Neural cell (in vitro differentiated cells): Measurements from ENCODE around the gene TMEM117. TPM values are rescaled to one million over a fixed set of nuclear protein-coding genes. Genes with fewer than 3 reads are reported as not detected.

Experiments used
- H2AFZ ChIP-seq: fragments of 200-600, 300-800 bp; sonication (generic), shearing (Covaris generic); 2 replicates; pipeline ENCODE4 v1.6.0; 2014; ENCODE audit warnings: low read depth, mild to moderate bottlenecking, antibody characterized with exemption, low read length, moderate library complexity
- H3F3A ChIP-seq: fragments of 200-600 bp; shearing (Covaris generic); 2 replicates; pipeline ENCODE4 v1.6.1; 2016; ENCODE audit warnings: mild to moderate bottlenecking, moderate library complexity, mixed read lengths, antibody characterized with exemption, low read length; ENCODE audit not compliant: insufficient read depth, poor library complexity, severe bottlenecking
- H3K27ac ChIP-seq: fragments of 200-600, 300-800 bp; sonication (generic), shearing (Covaris generic); 2 replicates; pipeline ENCODE4 v1.5.1; 2014; ENCODE audit warnings: mild to moderate bottlenecking, low read length, moderate library complexity
- H3K27me3 ChIP-seq: fragments of 300-800, 200-600 bp; sonication (generic), shearing (Covaris generic); 2 replicates; pipeline ENCODE4 v1.6.0; 2014; ENCODE audit warnings: mild to moderate bottlenecking, low read depth, low read length, moderate library complexity; ENCODE audit not compliant: insufficient read depth
- H3K36me3 ChIP-seq: fragments of 300-800, 200-600 bp; sonication (generic), shearing (Covaris generic); 2 replicates; pipeline ENCODE4 v1.5.1; 2014; ENCODE audit warnings: mild to moderate bottlenecking, antibody characterized with exemption, low read length, moderate library complexity; ENCODE audit not compliant: insufficient read depth
- H3K4me2 ChIP-seq: fragments of 300-800, 200-600 bp; sonication (generic), shearing (Covaris generic); 2 replicates; pipeline ENCODE4 v1.6.0; 2014; ENCODE audit warnings: mild to moderate bottlenecking, low read length
- H3K4me3 ChIP-seq: fragments of 300-800, 200-600 bp; sonication (generic), shearing (Covaris generic); 2 replicates; pipeline ENCODE4 v1.5.1; 2014; ENCODE audit warnings: mild to moderate bottlenecking, low read length, moderate library complexity
- H3K79me2 ChIP-seq: fragments of 200-600 bp; shearing (Covaris generic); replicated peaks from 2 replicates; pipeline ENCODE4 v1.6.0; 2014; ENCODE audit warnings: mild to moderate bottlenecking, low read length, moderate library complexity; ENCODE audit not compliant: insufficient read depth
- H3K9ac ChIP-seq: fragments of 300-800, 200-600 bp; sonication (generic), shearing (Covaris generic); 2 replicates; pipeline ENCODE4 v1.6.1; 2016; ENCODE audit warnings: mild to moderate bottlenecking, low read length, mixed read lengths
- H3K9me2 ChIP-seq: fragments of 200-600 bp; shearing (Covaris generic); 2 replicates; pipeline ENCODE4 v1.6.1; 2016; ENCODE audit warnings: mild to moderate bottlenecking, low read length, mixed read lengths; ENCODE audit not compliant: insufficient read depth
- H3K9me3 ChIP-seq: fragments of 200-600, 300-800 bp; sonication (generic), shearing (Covaris generic); 2 replicates; pipeline ENCODE4 v1.6.1; 2016; ENCODE audit warnings: mild to moderate bottlenecking, mixed run types, low read length, moderate library complexity, mixed read lengths
- H4K20me1 ChIP-seq: fragments of 200-600 bp; shearing (Covaris generic); 2 replicates; pipeline ENCODE4 v1.6.1; 2016; ENCODE audit warnings: mild to moderate bottlenecking, mixed run types; ENCODE audit not compliant: insufficient read depth
- EP300 ChIP-seq: fragments of 450-650 bp; conservative IDR thresholded peaks from 2 replicates; pipeline ENCODE4 v1.6.1; 2014; ENCODE audit warnings: antibody characterized with exemption, mild to moderate bottlenecking, moderate library complexity; ENCODE audit not compliant: poor library complexity, severe bottlenecking
- EZH2 ChIP-seq: fragments of 200-600, 300-800 bp; shearing (Covaris generic), sonication (generic); IDR thresholded peaks from 2 replicates; pipeline ENCODE4 v1.6.1; 2014; ENCODE audit warnings: antibody characterized with exemption, low read length, borderline replicate concordance, mild to moderate bottlenecking; ENCODE audit not compliant: insufficient read depth, poor library complexity, severe bottlenecking
- MXI1 ChIP-seq: fragments of 450-650 bp; conservative IDR thresholded peaks from 2 replicates; pipeline ENCODE4 v1.6.1; 2014; ENCODE audit warnings: antibody characterized with exemption, mild to moderate bottlenecking; ENCODE audit not compliant: poor library complexity, severe bottlenecking
- POLR2AphosphoS5 ChIP-seq: IDR thresholded peaks from 2 replicates; pipeline ENCODE4 v1.6.1; 2012
- RAD21 ChIP-seq: fragments of 450-650 bp; conservative IDR thresholded peaks from 2 replicates; pipeline ENCODE4 v1.6.1; 2014; ENCODE audit warnings: antibody characterized with exemption, mild to moderate bottlenecking, moderate library complexity
- REST ChIP-seq: IDR thresholded peaks from 2 replicates; pipeline ENCODE4 v1.6.1; 2012; ENCODE audit warnings: borderline replicate concordance
- SMC3 ChIP-seq: fragments of 450-650 bp; conservative IDR thresholded peaks from 2 replicates; pipeline ENCODE4 v1.6.1; 2014; ENCODE audit warnings: antibody characterized with exemption, mild to moderate bottlenecking, moderate library complexity; ENCODE audit not compliant: poor library complexity
- TAF1 ChIP-seq: IDR thresholded peaks from 2 replicates; pipeline ENCODE4 v1.6.1; 2012; ENCODE audit warnings: low read depth
- polyA plus RNA-seq: library from polyadenylated mRNA; depleted of rRNA; stranded (reverse); fragments of >200 nt; gene quantifications from 2 replicates; pipeline ENCODE4 v1.2.3, GENCODE V29; 2014
- TF ChIP-seq, protein P1 (sequence below): fragments of 450-650 bp; IDR thresholded peaks from 2 replicates; pipeline ENCODE4 v1.5.1; 2014; ENCODE audit warnings: antibody characterized with exemption, mild to moderate bottlenecking, moderate library complexity; ENCODE audit not compliant: poor library complexity, severe bottlenecking

Gene TMEM117
- polyA plus RNA-seq, 1 donor from 2014 or later: 5.3 TPM

DNA sequence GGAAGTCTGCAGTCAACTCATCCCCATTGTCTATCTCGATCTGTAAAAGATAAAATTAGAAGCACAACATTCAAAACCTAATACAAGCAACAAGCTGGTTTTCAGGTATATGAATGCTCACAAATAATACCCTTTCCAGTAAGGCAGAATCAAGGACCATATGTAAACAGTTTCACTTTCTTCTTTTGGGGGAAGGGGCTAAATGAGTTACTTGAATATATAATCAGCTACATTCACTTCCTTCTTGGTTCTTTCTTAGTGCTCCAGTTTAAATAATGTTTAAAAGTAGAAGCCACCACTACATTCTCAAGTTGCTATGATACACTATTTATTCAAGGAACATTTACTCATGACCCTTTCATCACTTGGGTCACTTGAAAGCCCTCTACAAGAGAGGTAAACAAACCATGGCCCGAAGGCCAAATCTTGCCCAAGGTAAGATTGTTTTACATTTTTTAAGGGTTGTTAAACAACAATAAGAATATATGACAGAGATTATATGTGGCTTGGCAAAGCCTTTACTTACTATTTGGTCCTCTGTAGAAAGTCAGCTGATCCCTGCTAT, 40.1 kb upstream of the TMEM117 start (continued):
- no peak for TF ChIP-seq MXI1

- Histone ChIP-seq H3K79me2 (peaks cover under 1% of the 10 kb centered on the region), H3K27me3 (no peaks in the 10 kb centered on the region), H3K27ac (no peak overlapping the region), H3F3A (no peaks in the 10 kb centered on the region), H4K20me1 (no peaks in the 10 kb centered on the region), H3K9me2 (no peaks in the 10 kb centered on the region), H3K9me3 (no peaks in the 10 kb centered on the region), H2AFZ (no peak overlapping the region), H3K4me3 (no peak overlapping the region), H3K4me2 (no peak overlapping the region), H3K9ac (no peak overlapping the region), H3K36me3 (no peaks in the 10 kb centered on the region)
- TF ChIP-seq TAF1 (no peak), REST (no peak), POLR2AphosphoS5 (no peak), EZH2 (no peak), RAD21 (no peak), SMC3 (no peak), EP300 (no peak), MXI1 (no peak)
- TF ChIP-seq, protein P1, sequence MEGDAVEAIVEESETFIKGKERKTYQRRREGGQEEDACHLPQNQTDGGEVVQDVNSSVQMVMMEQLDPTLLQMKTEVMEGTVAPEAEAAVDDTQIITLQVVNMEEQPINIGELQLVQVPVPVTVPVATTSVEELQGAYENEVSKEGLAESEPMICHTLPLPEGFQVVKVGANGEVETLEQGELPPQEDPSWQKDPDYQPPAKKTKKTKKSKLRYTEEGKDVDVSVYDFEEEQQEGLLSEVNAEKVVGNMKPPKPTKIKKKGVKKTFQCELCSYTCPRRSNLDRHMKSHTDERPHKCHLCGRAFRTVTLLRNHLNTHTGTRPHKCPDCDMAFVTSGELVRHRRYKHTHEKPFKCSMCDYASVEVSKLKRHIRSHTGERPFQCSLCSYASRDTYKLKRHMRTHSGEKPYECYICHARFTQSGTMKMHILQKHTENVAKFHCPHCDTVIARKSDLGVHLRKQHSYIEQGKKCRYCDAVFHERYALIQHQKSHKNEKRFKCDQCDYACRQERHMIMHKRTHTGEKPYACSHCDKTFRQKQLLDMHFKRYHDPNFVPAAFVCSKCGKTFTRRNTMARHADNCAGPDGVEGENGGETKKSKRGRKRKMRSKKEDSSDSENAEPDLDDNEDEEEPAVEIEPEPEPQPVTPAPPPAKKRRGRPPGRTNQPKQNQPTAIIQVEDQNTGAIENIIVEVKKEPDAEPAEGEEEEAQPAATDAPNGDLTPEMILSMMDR: no peak
Measured at GRCh38 chr12:43797561-43798217, 38.2 kb upstream of the TMEM117 start.

DNA sequence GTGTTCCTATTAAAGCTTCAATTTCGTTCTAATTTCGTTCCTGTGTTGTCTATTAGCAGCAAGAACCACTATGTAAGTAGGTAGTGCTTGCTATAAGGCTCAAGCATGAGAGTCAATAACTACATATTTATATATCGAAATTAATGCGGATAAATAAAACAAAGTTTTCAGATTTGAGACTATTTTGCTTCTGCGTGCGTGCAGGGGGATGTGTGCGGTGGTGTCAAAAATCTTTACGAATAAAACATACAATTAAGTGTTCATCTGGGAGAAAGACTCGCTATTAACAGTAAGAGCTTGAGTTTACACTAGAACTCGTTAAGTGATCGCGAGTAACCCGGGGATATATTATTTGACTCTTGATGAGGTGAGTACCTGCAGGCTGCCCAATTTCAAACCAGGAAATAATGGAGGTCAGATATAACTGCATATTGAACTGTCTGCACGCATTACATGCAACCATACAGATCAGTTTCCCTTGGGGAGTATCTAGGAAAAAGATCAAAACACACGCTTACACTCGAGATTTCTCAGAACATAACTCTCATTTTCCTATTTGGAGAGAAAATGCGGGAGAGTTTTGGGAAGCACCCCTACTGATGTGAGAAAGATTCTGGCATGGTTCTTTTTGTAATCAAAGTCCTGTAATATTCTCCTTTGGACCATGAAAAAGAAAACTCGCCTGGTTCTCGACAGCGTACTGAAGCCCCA, 30.6 kb upstream of the TMEM117 start:
- Histone ChIP-seq H3K4me2 (peak overlapping the region; percentile 88), H4K20me1 (no peaks in the 10 kb centered on the region), H3K36me3 (no peaks in the 10 kb centered on the region), H3K4me3 (peak overlapping the region; percentile 76), H2AFZ (peak overlapping the region; percentile 36), H3K9me3 (no peaks in the 10 kb centered on the region), H3K27me3 (no peaks in the 10 kb centered on the region), H3F3A (no peaks in the 10 kb centered on the region), H3K27ac (peak overlapping the region; percentile 93), H3K9ac (peak overlapping the region; percentile 90), H3K79me2 (peaks cover 26% of the 10 kb centered on the region), H3K9me2 (no peaks in the 10 kb centered on the region)
- TF ChIP-seq EP300 (no peak), EZH2 (no peak)
